K562 (cell line): Measurements from ENCODE around the gene SECISBP2.

Experiments used
- ATF3 ChIP-seq, 2 experiments: fragments of 450-650 bp in 1 of 2; sonication (generic) in 1 of 2; formaldehyde crosslinking in 1 of 2; IDR thresholded peaks in 1 of 2; conservative IDR thresholded peaks in 1 of 2; 2 replicates each; pipeline versions ENCODE4 v1.6.1 to v1.8.1; 2016 to 2023; ENCODE audit warnings: mild to moderate bottlenecking in 2 of 2, moderate library complexity in 2 of 2, inconsistent platforms in 1 of 2, missing genetic modification reagents in 1 of 2
- CREB3L1 ChIP-seq: fragments of 450-650 bp; IDR thresholded peaks from 2 replicates; pipeline ENCODE4 v1.6.1; 2014; ENCODE audit warnings: low read depth, mild to moderate bottlenecking, moderate library complexity, borderline replicate concordance
- CTCF ChIP-seq, 3 experiments: IDR thresholded peaks in 2 of 3; conservative IDR thresholded peaks in 1 of 3; 2 replicates each; pipeline ENCODE4 v1.5.1; 2011 to 2012; ENCODE audit warnings: low read length in 3 of 3, mild to moderate bottlenecking in 3 of 3, control low read depth in 2 of 3, improper control_type of control experiment in 1 of 3, inconsistent platforms in 1 of 3, low read depth in 1 of 3, mixed read lengths in 1 of 3, moderate library complexity in 1 of 3; ENCODE audit not compliant: insufficient read depth in 2 of 3
- ESRRA ChIP-seq: fragments of 450-650 bp; IDR thresholded peaks from 2 replicates; pipeline ENCODE4 v1.6.1; 2014; ENCODE audit warnings: low read depth, mild to moderate bottlenecking, moderate library complexity, borderline replicate concordance
- NR1H2 ChIP-seq: sonication (generic); formaldehyde crosslinking; IDR thresholded peaks from 2 replicates; pipeline ENCODE4 v1.4.0; 2020; ENCODE audit warnings: mild to moderate bottlenecking, missing genetic modification reagents
- RBM39 ChIP-seq: fragments of 200-400 bp; formaldehyde crosslinking; optimal IDR thresholded peaks from 2 replicates; pipeline ENCODE3; 2018; ENCODE audit warnings: low read depth, low read length
- TAF1 ChIP-seq: IDR thresholded peaks from 2 replicates; pipeline ENCODE4 v1.6.1; 2011; ENCODE audit warnings: mild to moderate bottlenecking, low read length, moderate library complexity; ENCODE audit not compliant: insufficient read depth, control insufficient read depth, severe bottlenecking; ENCODE audit errors: extremely low read depth
- ZBTB34 ChIP-seq: fragments of 250-450 bp; sonication (Bioruptor Pico); IDR thresholded peaks from 2 replicates; pipeline ENCODE4 v1.8.0; 2021; ENCODE audit warnings: mild to moderate bottlenecking, moderate library complexity

- no peak for TF ChIP-seq CREB3L1
- TF ChIP-seq ESRRA, result no peak
- no peak for TF ChIP-seq RBM39
- TF ChIP-seq ZBTB34 (CRISPR knock-in tag), result no peak
- TF ChIP-seq ATF3 (IDR thresholded peaks at IDR 0.05), result no peak
- TF ChIP-seq ATF3 (CRISPR knock-in tag; conservative IDR thresholded peaks at IDR 0.05), result no peak
- TF ChIP-seq TAF1, result no peak
- TF ChIP-seq NR1H2, result no peak
- no peak for TF ChIP-seq CTCF (IDR thresholded peaks at IDR 0.05 in 2 of 3, conservative IDR thresholded peaks at IDR 0.05 in 1 of 3; ENCODE audit: insufficient read depth in 2 of 3, low read depth in 1 of 3, low read length in 3 of 3)
Observed at GRCh38 chr9:89347651-89348050, 29.4 kb downstream of the SECISBP2 start.
